Measurements from ENCODE around the gene VPS50.
"Not testable (repeated sequence)": the region's sequence is repeated elsewhere in the genome, so short reads cannot be mapped to it uniquely, and the experiment has no call there.

DNA sequence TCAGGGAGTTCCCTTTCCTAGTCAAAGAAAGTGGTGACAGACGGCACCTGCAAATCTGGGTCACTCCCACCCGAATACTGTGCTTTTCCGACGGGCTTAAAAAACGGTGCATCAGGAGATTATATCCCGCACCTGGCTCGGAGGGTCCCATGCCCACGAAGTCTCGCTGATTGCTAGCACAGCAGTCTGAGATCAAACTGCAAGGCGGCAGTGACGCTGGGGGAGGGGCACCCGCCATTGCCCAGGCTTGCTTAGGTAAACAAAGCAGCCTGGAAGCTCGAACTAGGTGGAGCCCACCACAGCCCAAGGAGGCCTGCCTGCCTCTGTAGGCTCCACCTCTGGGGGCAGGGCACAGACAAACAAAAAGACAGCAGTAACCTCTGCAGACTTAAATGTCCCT, 110.0 kb downstream of the VPS50 start:
- not testable (repeated sequence) for TF ChIP-seq MYC (IDR thresholded peaks at IDR 0.05; ENCODE audit: low read depth, low read length); POLR2A (IDR thresholded peaks at IDR 0.05; ENCODE audit: low read depth, low read length); EZH2 (IDR thresholded peaks at IDR 0.05; ENCODE audit: borderline replicate concordance, low read depth, low read length, severe bottlenecking); CTCF (IDR thresholded peaks at IDR 0.05; ENCODE audit: extremely low read depth in 1 of 2, insufficient read depth in 1 of 2, low read depth in 1 of 2, low read length in 2 of 2); POLR2AphosphoS5 (IDR thresholded peaks at IDR 0.05; ENCODE audit: insufficient read depth, low read depth, low read length)
